SK-N-SH (cell line): Measurements from ENCODE around the gene LENEP.

Experiments
- CHD2 ChIP-seq: fragments of 150-350 bp; IDR thresholded peaks from 2 replicates; pipeline ENCODE4 v1.6.1; 2018; ENCODE audit warnings: low read length; ENCODE audit not compliant: partially characterized antibody
- ELF1 ChIP-seq: IDR thresholded peaks from 2 replicates; pipeline ENCODE4 v1.4.0; 2012
- EZH2phosphoT487 ChIP-seq: fragments of 200-600 bp; sonication (generic); IDR thresholded peaks from 2 replicates; pipeline ENCODE4 v1.6.1; 2017; ENCODE audit warnings: low read depth, mixed run types, mild to moderate bottlenecking, antibody characterized with exemption, moderate library complexity, borderline replicate concordance
- GABPA ChIP-seq: IDR thresholded peaks from 2 replicates; pipeline ENCODE4 v1.4.0; 2012; ENCODE audit warnings: low read depth, mild to moderate bottlenecking
- MEF2A ChIP-seq: IDR thresholded peaks from 2 replicates; pipeline ENCODE4 v1.4.0; 2012; ENCODE audit warnings: low read depth, borderline replicate concordance
- PBX3 ChIP-seq: IDR thresholded peaks from 2 replicates; pipeline ENCODE4; 2012
- RAD21 ChIP-seq: IDR thresholded peaks from 2 replicates; pipeline ENCODE4 v1.6.1; 2012; ENCODE audit warnings: mild to moderate bottlenecking, low read length
- RXRA ChIP-seq: IDR thresholded peaks from 2 replicates; pipeline ENCODE4 v1.4.0; 2012; ENCODE audit warnings: low read depth, mild to moderate bottlenecking, borderline replicate concordance
- SMC3 ChIP-seq: IDR thresholded peaks from 2 replicates; pipeline ENCODE4 v1.6.1; 2012; ENCODE audit warnings: low read depth, low read length, improper control_type of control experiment
- YY1 ChIP-seq: IDR thresholded peaks from 2 replicates; pipeline ENCODE4 v1.4.0; 2012; ENCODE audit warnings: low read depth, mild to moderate bottlenecking
- ZBTB33 ChIP-seq: IDR thresholded peaks from 2 replicates; pipeline ENCODE4 v1.4.0; 2012; ENCODE audit warnings: low read depth, borderline replicate concordance
- TF ChIP-seq, protein P1 (sequence below): fragments of 200-600 bp; sonication (generic); IDR thresholded peaks from 2 replicates; pipeline ENCODE4 v1.6.1; 2017; ENCODE audit warnings: antibody characterized with exemption, mild to moderate bottlenecking, moderate library complexity
- TF ChIP-seq, protein P2 (sequence below): IDR thresholded peaks from 2 replicates; pipeline ENCODE4 v1.4.0; 2012; ENCODE audit warnings: low read depth, borderline replicate concordance

DNA sequence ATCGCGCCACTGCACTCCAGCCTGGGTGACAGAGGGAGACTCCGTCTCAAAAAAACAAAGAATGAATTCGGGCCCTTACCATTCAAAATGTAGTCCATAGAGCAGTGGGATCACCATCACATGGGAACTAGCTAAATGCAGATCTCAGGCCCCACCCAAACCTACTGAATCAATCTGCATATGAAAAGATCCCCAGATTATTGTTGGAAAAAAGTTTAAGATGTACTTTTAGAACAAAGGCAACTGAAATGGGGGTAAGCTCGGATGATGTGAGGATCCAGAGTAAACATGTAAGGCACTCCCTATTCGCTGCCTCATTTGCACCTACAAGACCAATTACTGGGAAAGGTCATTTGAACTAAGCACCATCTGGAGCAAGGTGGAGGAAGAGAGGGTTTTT, 11.0 kb upstream of the LENEP start:
- TF ChIP-seq, protein P1, sequence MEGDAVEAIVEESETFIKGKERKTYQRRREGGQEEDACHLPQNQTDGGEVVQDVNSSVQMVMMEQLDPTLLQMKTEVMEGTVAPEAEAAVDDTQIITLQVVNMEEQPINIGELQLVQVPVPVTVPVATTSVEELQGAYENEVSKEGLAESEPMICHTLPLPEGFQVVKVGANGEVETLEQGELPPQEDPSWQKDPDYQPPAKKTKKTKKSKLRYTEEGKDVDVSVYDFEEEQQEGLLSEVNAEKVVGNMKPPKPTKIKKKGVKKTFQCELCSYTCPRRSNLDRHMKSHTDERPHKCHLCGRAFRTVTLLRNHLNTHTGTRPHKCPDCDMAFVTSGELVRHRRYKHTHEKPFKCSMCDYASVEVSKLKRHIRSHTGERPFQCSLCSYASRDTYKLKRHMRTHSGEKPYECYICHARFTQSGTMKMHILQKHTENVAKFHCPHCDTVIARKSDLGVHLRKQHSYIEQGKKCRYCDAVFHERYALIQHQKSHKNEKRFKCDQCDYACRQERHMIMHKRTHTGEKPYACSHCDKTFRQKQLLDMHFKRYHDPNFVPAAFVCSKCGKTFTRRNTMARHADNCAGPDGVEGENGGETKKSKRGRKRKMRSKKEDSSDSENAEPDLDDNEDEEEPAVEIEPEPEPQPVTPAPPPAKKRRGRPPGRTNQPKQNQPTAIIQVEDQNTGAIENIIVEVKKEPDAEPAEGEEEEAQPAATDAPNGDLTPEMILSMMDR: no peak
- TF ChIP-seq CHD2: no peak
- TF ChIP-seq EZH2phosphoT487: no peak
- TF ChIP-seq RAD21: no peak
- no peak for TF ChIP-seq PBX3
- TF ChIP-seq MEF2A: no peak
- no peak for TF ChIP-seq SMC3
- TF ChIP-seq GABPA: no peak
- no peak for TF ChIP-seq YY1
- TF ChIP-seq ZBTB33: no peak
- TF ChIP-seq, protein P2, sequence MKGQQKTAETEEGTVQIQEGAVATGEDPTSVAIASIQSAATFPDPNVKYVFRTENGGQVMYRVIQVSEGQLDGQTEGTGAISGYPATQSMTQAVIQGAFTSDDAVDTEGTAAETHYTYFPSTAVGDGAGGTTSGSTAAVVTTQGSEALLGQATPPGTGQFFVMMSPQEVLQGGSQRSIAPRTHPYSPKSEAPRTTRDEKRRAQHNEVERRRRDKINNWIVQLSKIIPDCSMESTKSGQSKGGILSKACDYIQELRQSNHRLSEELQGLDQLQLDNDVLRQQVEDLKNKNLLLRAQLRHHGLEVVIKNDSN: no peak
- TF ChIP-seq RXRA: no peak
- no peak for TF ChIP-seq ELF1
